ENCODE data around the gene GRM7. TPM values are rescaled to one million over a fixed set of nuclear protein-coding genes. Genes with fewer than 3 reads are reported as not detected.

GRM7 gene
- total and polyA plus RNA-seq, 2 of the 4 experiments (the other 2 are of a cell fraction): not detected

- no peak for DNase-seq
- dilution Hi-C loops (cut with HindIII; ENCODE audit: low sequenced_read_pairs, unreplicated experiment): no loop called here
- no peak overlapping the region for H2AK5ac ChIP-seq (ENCODE audit: low read depth, low read length)
- no peak overlapping the region for H3K27ac ChIP-seq (ENCODE audit: insufficient read depth, low read length)
- H3K79me1 ChIP-seq (ENCODE audit: low read depth in 1 of 2, low read length in 2 of 2): no peaks in the 10 kb centered on the region
- H3K4ac ChIP-seq (ENCODE audit: low read depth, low read length): no peak overlapping the region
- H4K91ac ChIP-seq (ENCODE audit: insufficient read depth, low read depth, low read length): no peak overlapping the region
- no peak overlapping the region for H2BK20ac ChIP-seq (ENCODE audit: low read depth, low read length)
- H2AFZ ChIP-seq (replicated peaks; ENCODE audit: low read length, poor library complexity): no peak overlapping the region
- no peak overlapping the region for H2BK120ac ChIP-seq (ENCODE audit: low read depth, low read length)
- in situ Hi-C loops (cut with MboI; ENCODE audit: low sequenced_read_pairs): no loop called here
- no peak overlapping the region for H2AK9ac ChIP-seq (replicated peaks; ENCODE audit: low read depth, low read length, poor library complexity)
- no peaks in the 10 kb centered on the region for H4K20me1 ChIP-seq (ENCODE audit: insufficient read depth, low read length)
- H2BK5ac ChIP-seq (ENCODE audit: low read depth, low read length, poor library complexity, severe bottlenecking): no peak overlapping the region
- H3K14ac ChIP-seq (replicated peaks; ENCODE audit: low read depth, low read length): no peak overlapping the region
- intact Hi-C loops (cut with micrococcal nuclease): no loop called here
- H3K9me1 ChIP-seq (ENCODE audit: insufficient read depth, low read length): no peaks in the 10 kb centered on the region
- no peak overlapping the region for H3K18ac ChIP-seq (ENCODE audit: low read depth, low read length)
- no peaks in the 10 kb centered on the region for H3K4me1 ChIP-seq (ENCODE audit: control insufficient read depth, insufficient read depth, low read length)
- H3K4me2 ChIP-seq (ENCODE audit: low read depth, low read length): no peak overlapping the region
- POLR2A ChIA-PET (ENCODE audit: unreplicated experiment): no interaction called here
- BruUV-seq (replicated peaks): no TSS peak
- H3K4me3 ChIP-seq (ENCODE audit: insufficient read depth, low read depth, low read length): no peak overlapping the region
- H3K9ac ChIP-seq (ENCODE audit: low read depth, low read length): no peak overlapping the region
- WGBS, 2 experiments (ENCODE audit: extremely low coverage in 2 of 2, insufficient read length in 1 of 2): no CpG with 5 or more reads among the region's 1 CpG
- H3K36me3 ChIP-seq (ENCODE audit: control insufficient read depth, insufficient read depth, low read length): no peaks in the 10 kb centered on the region
- no peak overlapping the region for H4K8ac ChIP-seq (ENCODE audit: low read depth in 2 of 2, low read length in 2 of 2)
- peaks cover 12% of the 10 kb centered on the region for H3K9me3 ChIP-seq (ENCODE audit: control insufficient read depth, insufficient read depth, low read length)
- CTCF ChIA-PET: no interaction called here
- no peak overlapping the region for H3K56ac ChIP-seq (ENCODE audit: extremely low read depth, insufficient read depth, low read length)
- no peak overlapping the region for H3K23ac ChIP-seq (ENCODE audit: low read depth, low read length)
- ATAC-seq (ENCODE audit: low read depth): no peak
- H4K5ac ChIP-seq (ENCODE audit: low read depth, low read length): no peak overlapping the region
- TF ChIP-seq MAFK (IDR thresholded peaks at IDR 0.05; ENCODE audit: low read depth, low read length): no peak
- no peak for TF ChIP-seq MXI1 (IDR thresholded peaks at IDR 0.05; ENCODE audit: borderline replicate concordance, low read depth, low read length)
- H2BK15ac ChIP-seq (ENCODE audit: low read depth, low read length): no peak overlapping the region
- no peaks in the 10 kb centered on the region for H3K27me3 ChIP-seq (ENCODE audit: control insufficient read depth, insufficient read depth, low read length)
Measured at GRCh38 chr3:7659079-7659478, 798.2 kb downstream of the GRM7 start.

All from IMR-90 (cell line).